ENCODE measurements around the gene ZDHHC21. TPM values are rescaled to one million over a fixed set of nuclear protein-coding genes. Genes with fewer than 3 reads are reported as not detected.

ZDHHC21 gene
- total RNA-seq, 1 experiment from 2014 or later = 6.8 TPM

GRCh38 chr9:14597171-14597799 lies 95.9 kb downstream of the ZDHHC21 start:
- H3K9me3 ChIP-seq = no peaks in the 10 kb centered on the region
- H3K4me3 Mint-ChIP-seq (ENCODE audit: unreplicated experiment) = no peak overlapping the region
- BruUV-seq (replicated peaks) = no TSS peak
- no peak for TF ChIP-seq CTCF (IDR thresholded peaks at IDR 0.05; ENCODE audit: insufficient read depth in 1 of 2, low read depth in 1 of 2, low read length in 1 of 2, severe bottlenecking in 1 of 2, unreplicated experiment in 1 of 2)
- no peak for DNase-seq
- H3K36me3 Mint-ChIP-seq (ENCODE audit: insufficient read depth, unreplicated experiment) = no peaks in the 10 kb centered on the region
- intact Hi-C loops (cut with micrococcal nuclease; ENCODE audit: unreplicated experiment) = no loop called here
- no peaks in the 10 kb centered on the region for H3K36me3 ChIP-seq (ENCODE audit: control insufficient read depth, insufficient read depth, low read length)
- H3K4me3 ChIP-seq (ENCODE audit: low read depth, low read length) = no peak overlapping the region
- no peak overlapping the region for H3K27ac Mint-ChIP-seq (ENCODE audit: unreplicated experiment)
- H3K4me1 Mint-ChIP-seq (ENCODE audit: low read depth, unreplicated experiment) = no peaks in the 10 kb centered on the region
- no peaks in the 10 kb centered on the region for H3K9me3 Mint-ChIP-seq (ENCODE audit: unreplicated experiment)
- ChIA-PET CTCF (no interaction called here), POLR2A (no interaction called here)
- no peaks in the 10 kb centered on the region for H3K27me3 Mint-ChIP-seq (ENCODE audit: insufficient read depth, unreplicated experiment)
- H3K4me1 ChIP-seq = no peaks in the 10 kb centered on the region
- H3K27me3 ChIP-seq (replicated peaks; ENCODE audit: control insufficient read depth, insufficient read depth, low read length) = no peaks in the 10 kb centered on the region

GRCh38 chr9:14593406-14593805 lies 99.8 kb downstream of the ZDHHC21 start:
- Histone ChIP-seq H3K9me3 (no peaks in the 10 kb centered on the region), H3K27me3 (replicated peaks; ENCODE audit: control insufficient read depth, insufficient read depth, low read length) (no peaks in the 10 kb centered on the region), H3K4me3 (ENCODE audit: low read depth, low read length) (no peak overlapping the region), H3K4me1 (no peaks in the 10 kb centered on the region), H3K36me3 (ENCODE audit: control insufficient read depth, insufficient read depth, low read length) (no peaks in the 10 kb centered on the region)
- no peaks in the 10 kb centered on the region for H3K4me1 Mint-ChIP-seq (ENCODE audit: low read depth, unreplicated experiment)
- no peaks in the 10 kb centered on the region for H3K9me3 Mint-ChIP-seq (ENCODE audit: unreplicated experiment)
- CTCF ChIA-PET = interaction anchor here (0.7 kb wide), 1 partner anchor 25 kb away, joined by 3 read pairs; no protein-coding TSS in a partner anchor
- no peak for TF ChIP-seq CTCF (IDR thresholded peaks at IDR 0.05; ENCODE audit: insufficient read depth in 1 of 2, low read depth in 1 of 2, low read length in 1 of 2, severe bottlenecking in 1 of 2, unreplicated experiment in 1 of 2)
- no peak overlapping the region for H3K27ac Mint-ChIP-seq (ENCODE audit: unreplicated experiment)
- H3K36me3 Mint-ChIP-seq (ENCODE audit: insufficient read depth, unreplicated experiment) = no peaks in the 10 kb centered on the region
- no TSS peak for BruUV-seq (replicated peaks)
- DNase-seq = no peak
- POLR2A ChIA-PET = no interaction called here
- H3K4me3 Mint-ChIP-seq (ENCODE audit: unreplicated experiment) = no peak overlapping the region
- intact Hi-C loops (cut with micrococcal nuclease; ENCODE audit: unreplicated experiment) = no loop called here
- no peaks in the 10 kb centered on the region for H3K27me3 Mint-ChIP-seq (ENCODE audit: insufficient read depth, unreplicated experiment)

GRCh38 chr9:14591411-14591810 lies 101.8 kb downstream of the ZDHHC21 start:
- no peak overlapping the region for H3K4me3 Mint-ChIP-seq (ENCODE audit: unreplicated experiment)
- H3K36me3 Mint-ChIP-seq (ENCODE audit: insufficient read depth, unreplicated experiment) = no peaks in the 10 kb centered on the region
- Histone ChIP-seq H3K4me1 (no peaks in the 10 kb centered on the region), H3K4me3 (ENCODE audit: low read depth, low read length) (no peak overlapping the region), H3K36me3 (ENCODE audit: control insufficient read depth, insufficient read depth, low read length) (no peaks in the 10 kb centered on the region), H3K27me3 (replicated peaks; ENCODE audit: control insufficient read depth, insufficient read depth, low read length) (no peaks in the 10 kb centered on the region), H3K9me3 (no peaks in the 10 kb centered on the region)
- TF ChIP-seq CTCF (IDR thresholded peaks at IDR 0.05; ENCODE audit: insufficient read depth in 1 of 2, low read depth in 1 of 2, low read length in 1 of 2, severe bottlenecking in 1 of 2, unreplicated experiment in 1 of 2) = no peak
- CTCF ChIA-PET = no interaction called here
- POLR2A ChIA-PET = no interaction called here
- BruUV-seq (replicated peaks) = no TSS peak
- no peak overlapping the region for H3K27ac Mint-ChIP-seq (ENCODE audit: unreplicated experiment)
- H3K27me3 Mint-ChIP-seq (ENCODE audit: insufficient read depth, unreplicated experiment) = no peaks in the 10 kb centered on the region
- DNase-seq = no peak
- no peaks in the 10 kb centered on the region for H3K4me1 Mint-ChIP-seq (ENCODE audit: low read depth, unreplicated experiment)
- no peaks in the 10 kb centered on the region for H3K9me3 Mint-ChIP-seq (ENCODE audit: unreplicated experiment)
- intact Hi-C loops (cut with micrococcal nuclease; ENCODE audit: unreplicated experiment) = no loop called here
